HCT116 (cell line): ENCODE measurements around the gene CCL7. TPM values are rescaled to one million over a fixed set of nuclear protein-coding genes. Genes with fewer than 3 reads are reported as not detected.

Experiments
- ATAC-seq: fragments of 200-7000 bp; cut with Tn5 transposase; 2 replicates; pipeline ENCODE4 v1.9.1; 2020; ENCODE audit warnings: mild to moderate bottlenecking, moderate library complexity
- BruUV-seq: library from RNA; stranded (reverse); fragments of 400-500 nt; replicated peaks from 2 replicates; lab custom pipeline; 2021; lab: Mats Ljungman, UMichigan
- CTCF ChIA-PET: fragments of 300-600 bp; sonication (Branson Sonifier 250); formaldehyde crosslinking; loops from one replicate; lab custom pipeline; 2021; ENCODE audit warnings: antibody characterized with exemption; lab: Charles Lee
- POLR2A ChIA-PET: fragments of 300-600, 350-600 bp; sonication (Branson Sonifier 250); formaldehyde crosslinking; loops from one replicate; lab custom pipeline; 2021; ENCODE audit warnings: antibody characterized with exemption; lab: Charles Lee
- RAD21 ChIA-PET, 2 experiments: fragments of 300-600 bp; sonication (Branson Sonifier 250); formaldehyde crosslinking; loops; one replicate each; lab custom pipeline; 2023; ENCODE audit warnings: low total read pairs in 2 of 2; ENCODE audit not compliant: uncharacterized antibody in 2 of 2, unreplicated experiment in 2 of 2, low non-redundant PET in 1 of 2; lab: Charles Lee
- DNase-seq: peaks from one replicate; pipeline ENCODE4 v3.0.0-alpha.2; 2010; ENCODE audit warnings: low read depth, low spot score
- H2AFZ ChIP-seq: fragments of 200-600 bp; shearing (Covaris generic), sonication (generic); 2 replicates; pipeline ENCODE4 v1.6.1; 2017; ENCODE audit warnings: low read depth, mixed run types, mixed read lengths, antibody characterized with exemption, low read length; ENCODE audit not compliant: poor library complexity, severe bottlenecking
- H3K27ac ChIP-seq: 2 replicates; pipeline ENCODE4 v1.5.1; 2012; ENCODE audit warnings: low read depth, low read length
- H3K27me3 ChIP-seq: fragments of 200-600 bp; sonication (generic); 2 replicates; pipeline ENCODE4 v1.6.1; 2016; ENCODE audit warnings: mixed run types, low read length, mixed read lengths; ENCODE audit not compliant: insufficient read depth
- H3K36me3 ChIP-seq, 2 experiments: fragments of 200-500 bp in 1 of 2; fragments of 200-600 bp in 1 of 2; sonication (Bioruptor generic) in 1 of 2; sonication (generic) in 1 of 2; 2 replicates each; pipeline versions ENCODE4 v1.5.1 to v1.6.1; 2014 to 2016; ENCODE audit warnings: low read length in 2 of 2, inconsistent platforms in 1 of 2, mixed read lengths in 1 of 2, mixed run types in 1 of 2; ENCODE audit not compliant: insufficient read depth in 2 of 2, control insufficient read depth in 1 of 2
- H3K4me1 ChIP-seq, 2 experiments: fragments of 200-600 bp in 1 of 2; sonication (generic) in 1 of 2; 2 replicates each; pipeline versions ENCODE4 v1.5.1 to v1.6.1; 2012 to 2017; ENCODE audit warnings: low read length in 2 of 2, inconsistent platforms in 1 of 2, mild to moderate bottlenecking in 1 of 2, mixed read lengths in 1 of 2, mixed run types in 1 of 2, moderate library complexity in 1 of 2; ENCODE audit not compliant: insufficient read depth in 2 of 2, control insufficient read depth in 1 of 2
- H3K4me2 ChIP-seq: fragments of 200-600 bp; sonication (generic); 2 replicates; pipeline ENCODE4 v1.6.1; 2017; ENCODE audit warnings: mixed run types, low read length, mixed read lengths
- H3K4me3 ChIP-seq, 2 experiments: fragments of 200-600 bp in 1 of 2; sonication (generic) in 1 of 2; replicated peaks in 1 of 2; 2 replicates each; pipeline ENCODE4 v1.5.1; 2011 to 2016; ENCODE audit warnings: low read length in 2 of 2, control low read depth in 1 of 2, low read depth in 1 of 2, mild to moderate bottlenecking in 1 of 2, mixed read lengths in 1 of 2, mixed run types in 1 of 2
- H3K79me2 ChIP-seq: fragments of 200-600 bp; sonication (generic); 2 replicates; pipeline ENCODE4 v1.6.1; 2017; ENCODE audit warnings: mild to moderate bottlenecking, mixed run types, low read length, moderate library complexity, mixed read lengths; ENCODE audit not compliant: insufficient read depth
- H3K9ac ChIP-seq: fragments of 200-600 bp; sonication (generic); 2 replicates; pipeline ENCODE4 v1.6.1; 2016; ENCODE audit warnings: low read length, mixed read lengths
- H3K9me2 ChIP-seq: fragments of 200-600 bp; sonication (generic), shearing (Covaris generic); 2 replicates; pipeline ENCODE4 v1.6.1; 2017; ENCODE audit warnings: mixed run types, mild to moderate bottlenecking, moderate library complexity; ENCODE audit not compliant: insufficient read depth
- H3K9me3 ChIP-seq, 2 experiments: fragments of 200-500 bp in 1 of 2; fragments of 200-600 bp in 1 of 2; sonication (Bioruptor generic) in 1 of 2; sonication (generic) in 1 of 2; 2 replicates each; pipeline ENCODE4 v1.6.1; 2014 to 2017; ENCODE audit warnings: low read length in 2 of 2, mixed read lengths in 2 of 2, inconsistent platforms in 1 of 2, low read depth in 1 of 2, mild to moderate bottlenecking in 1 of 2, mixed run types in 1 of 2, moderate library complexity in 1 of 2; ENCODE audit not compliant: control insufficient read depth in 1 of 2, insufficient read depth in 1 of 2
- H4K20me1 ChIP-seq: fragments of 200-600 bp; sonication (generic), shearing (Covaris generic); 2 replicates; pipeline ENCODE4 v1.6.1; 2017; ENCODE audit warnings: mixed run types, mild to moderate bottlenecking, moderate library complexity; ENCODE audit not compliant: insufficient read depth
- ATF3 ChIP-seq: IDR thresholded peaks from 2 replicates; pipeline ENCODE4 v1.6.1; 2012
- CBX3 ChIP-seq: IDR thresholded peaks from 2 replicates; pipeline ENCODE4 v1.6.1; 2012; ENCODE audit warnings: low read depth
- CEBPB ChIP-seq: IDR thresholded peaks from 2 replicates; pipeline ENCODE4 v1.6.1; 2012; ENCODE audit warnings: low read depth
- EGR1 ChIP-seq: IDR thresholded peaks from 2 replicates; pipeline ENCODE4 v1.6.1; 2012; ENCODE audit warnings: low read depth
- ELF1 ChIP-seq: IDR thresholded peaks from 2 replicates; pipeline ENCODE4 v1.6.1; 2012; ENCODE audit warnings: low read depth, borderline replicate concordance
- EZH2phosphoT487 ChIP-seq: fragments of 200-600 bp; IDR thresholded peaks from 2 replicates; pipeline ENCODE4 v1.6.1; 2018; ENCODE audit warnings: antibody characterized with exemption, borderline replicate concordance
- JUND ChIP-seq: IDR thresholded peaks from 2 replicates; pipeline ENCODE4 v1.6.1; 2012
- MAX ChIP-seq: IDR thresholded peaks from 2 replicates; pipeline ENCODE4 v1.6.1; 2012
- POLR2A ChIP-seq: IDR thresholded peaks from 2 replicates; pipeline ENCODE4 v1.7.0; 2011; ENCODE audit warnings: borderline replicate concordance; ENCODE audit not compliant: insufficient read depth, insufficient read length; ENCODE audit errors: extremely low read depth
- REST ChIP-seq: IDR thresholded peaks from 2 replicates; pipeline ENCODE4 v1.6.1; 2012; ENCODE audit warnings: low read depth
- SIN3A ChIP-seq: IDR thresholded peaks from 2 replicates; pipeline ENCODE4 v1.6.1; 2012; ENCODE audit warnings: low read depth
- SP1 ChIP-seq: IDR thresholded peaks from 2 replicates; pipeline ENCODE4 v1.6.1; 2012; ENCODE audit warnings: low read depth
- SRF ChIP-seq: IDR thresholded peaks from 2 replicates; pipeline ENCODE4 v1.6.1; 2012; ENCODE audit warnings: low read depth
- YY1 ChIP-seq: IDR thresholded peaks from 2 replicates; pipeline ENCODE4 v1.6.1; 2011; ENCODE audit warnings: low read length, low read depth, moderate library complexity, mild to moderate bottlenecking; ENCODE audit not compliant: insufficient replicate concordance; ENCODE audit errors: extremely low read depth
- intact Hi-C: fragments of 100-400 bp; cut with micrococcal nuclease; formaldehyde crosslinking; loops from 2 replicates; pipeline ENCODE4 v1.10.0; 2022
- total RNA-seq: library from RNA; stranded (reverse); gene quantifications from one replicate; pipeline ENCODE4 v1.2.1, GENCODE V29; 2021; ENCODE audit not compliant: unreplicated experiment

CCL7 gene
- total RNA-seq, 1 experiment from 2014 or later, result not detected

GRCh38 chr17:34237458-34237857, 32.6 kb upstream of the CCL7 start:
- Histone ChIP-seq H3K27ac (no peak overlapping the region), H3K9me2 (no peaks in the 10 kb centered on the region), H3K4me1 (no peaks in the 10 kb centered on the region), H2AFZ (no peak overlapping the region), H3K79me2 (no peaks in the 10 kb centered on the region), H3K4me2 (no peak overlapping the region), H4K20me1 (no peaks in the 10 kb centered on the region), H3K36me3 (no peaks in the 10 kb centered on the region), H3K27me3 (no peaks in the 10 kb centered on the region), H3K9me3 (no peaks in the 10 kb centered on the region), H3K4me3 (no peak overlapping the region), H3K9ac (no peak overlapping the region)
- ChIA-PET CTCF (no interaction called here), RAD21 (no interaction called here), POLR2A (no interaction called here)
- TF ChIP-seq CEBPB, result no peak
- no peak for TF ChIP-seq YY1
- TF ChIP-seq SP1, result no peak
- no peak for TF ChIP-seq JUND
- no peak for TF ChIP-seq SIN3A
- no peak for TF ChIP-seq CBX3
- TF ChIP-seq EZH2phosphoT487, result no peak
- no peak for TF ChIP-seq MAX
- TF ChIP-seq ELF1, result no peak
- TF ChIP-seq REST, result no peak
- TF ChIP-seq POLR2A, result no peak
- TF ChIP-seq SRF, result no peak
- no peak for TF ChIP-seq ATF3
- no peak for TF ChIP-seq EGR1
- BruUV-seq, result no TSS peak
- ATAC-seq (no peak), DNase-seq (no peak)
- intact Hi-C loops, result no loop called here
